NB4 (cell line): Measurements from ENCODE around the gene GLCE.

Experiments
- DNase-seq: peaks from one replicate; pipeline ENCODE4 v3.0.0; 2010; ENCODE audit warnings: low read depth
- H3K4me3 ChIP-seq: one replicate; pipeline ENCODE4 v1.5.1; 2011; ENCODE audit warnings: mild to moderate bottlenecking, low read depth, low read length, moderate library complexity
- MYC ChIP-seq: IDR thresholded peaks from 2 replicates; pipeline ENCODE4 v1.6.1; 2011; ENCODE audit warnings: low read depth, low read length
- POLR2A ChIP-seq: IDR thresholded peaks from 2 replicates; pipeline ENCODE4 v1.6.1; 2011; ENCODE audit warnings: mild to moderate bottlenecking; ENCODE audit not compliant: insufficient read length; ENCODE audit errors: extremely low read depth
- TF ChIP-seq, protein P1 (sequence below): IDR thresholded peaks from one replicate; pipeline ENCODE4 v1.5.1; 2012; ENCODE audit warnings: low read depth, low read length
- TF ChIP-seq, protein P2 (sequence below): IDR thresholded peaks from 2 replicates; pipeline ENCODE4 v1.6.1; 2011; ENCODE audit warnings: low read depth, low read length

GLCE gene

DNA sequence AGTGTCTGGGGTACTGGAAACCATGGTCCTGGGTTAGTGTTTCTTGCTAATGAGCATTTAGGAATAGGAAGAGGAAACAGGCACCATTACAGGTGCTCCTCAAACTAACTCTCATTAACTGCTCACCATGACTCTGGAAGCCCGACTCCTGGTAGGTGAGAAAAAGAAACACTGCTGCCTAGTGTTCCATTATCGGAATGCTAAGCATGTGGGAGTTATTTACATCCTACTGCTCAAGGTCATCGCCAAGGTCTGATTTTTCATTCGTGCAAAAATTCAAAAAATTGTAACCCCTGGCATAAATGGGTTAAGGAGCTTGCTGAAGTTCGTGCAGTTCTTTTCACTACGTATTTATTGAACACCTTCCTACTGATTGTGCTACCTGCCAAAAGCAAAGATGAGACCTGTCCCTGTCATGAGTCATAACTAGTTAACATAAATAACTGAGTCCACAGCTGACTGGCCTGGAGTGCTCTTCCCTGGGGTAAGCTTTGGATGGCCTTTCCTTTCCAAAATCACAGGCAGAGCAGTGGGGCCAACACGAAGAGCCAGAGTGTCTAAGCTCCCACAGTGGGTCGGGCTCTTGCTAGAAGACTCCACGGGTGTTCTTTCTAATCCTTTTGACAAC is 115.6 kb downstream of the GLCE start:
- TF ChIP-seq POLR2A (no peak), MYC (no peak)
- TF ChIP-seq, protein P1, sequence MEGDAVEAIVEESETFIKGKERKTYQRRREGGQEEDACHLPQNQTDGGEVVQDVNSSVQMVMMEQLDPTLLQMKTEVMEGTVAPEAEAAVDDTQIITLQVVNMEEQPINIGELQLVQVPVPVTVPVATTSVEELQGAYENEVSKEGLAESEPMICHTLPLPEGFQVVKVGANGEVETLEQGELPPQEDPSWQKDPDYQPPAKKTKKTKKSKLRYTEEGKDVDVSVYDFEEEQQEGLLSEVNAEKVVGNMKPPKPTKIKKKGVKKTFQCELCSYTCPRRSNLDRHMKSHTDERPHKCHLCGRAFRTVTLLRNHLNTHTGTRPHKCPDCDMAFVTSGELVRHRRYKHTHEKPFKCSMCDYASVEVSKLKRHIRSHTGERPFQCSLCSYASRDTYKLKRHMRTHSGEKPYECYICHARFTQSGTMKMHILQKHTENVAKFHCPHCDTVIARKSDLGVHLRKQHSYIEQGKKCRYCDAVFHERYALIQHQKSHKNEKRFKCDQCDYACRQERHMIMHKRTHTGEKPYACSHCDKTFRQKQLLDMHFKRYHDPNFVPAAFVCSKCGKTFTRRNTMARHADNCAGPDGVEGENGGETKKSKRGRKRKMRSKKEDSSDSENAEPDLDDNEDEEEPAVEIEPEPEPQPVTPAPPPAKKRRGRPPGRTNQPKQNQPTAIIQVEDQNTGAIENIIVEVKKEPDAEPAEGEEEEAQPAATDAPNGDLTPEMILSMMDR = no peak
- TF ChIP-seq, protein P2, sequence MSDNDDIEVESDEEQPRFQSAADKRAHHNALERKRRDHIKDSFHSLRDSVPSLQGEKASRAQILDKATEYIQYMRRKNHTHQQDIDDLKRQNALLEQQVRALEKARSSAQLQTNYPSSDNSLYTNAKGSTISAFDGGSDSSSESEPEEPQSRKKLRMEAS = no peak
- no peak overlapping the region for H3K4me3 ChIP-seq
- no peak for DNase-seq

DNA sequence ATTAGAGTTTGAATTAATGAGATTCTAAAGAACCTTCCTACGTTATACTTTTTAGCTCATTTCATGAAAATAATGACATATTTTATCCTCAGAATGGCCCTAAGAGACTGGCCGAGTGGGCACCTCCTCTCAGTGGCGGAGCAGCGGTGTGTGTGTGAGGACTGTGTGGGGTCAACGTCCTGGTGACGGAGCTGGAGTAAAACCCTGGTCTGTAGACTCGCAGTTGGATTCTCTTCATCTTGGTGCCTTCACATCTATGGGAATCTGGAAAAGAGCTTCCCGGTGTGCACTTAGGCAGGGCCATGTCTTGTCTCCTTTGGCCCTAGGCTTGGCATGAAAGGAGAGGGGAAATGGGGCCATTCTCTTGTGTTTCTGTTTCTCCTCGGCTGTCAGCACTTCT is 116.9 kb downstream of the GLCE start:
- TF ChIP-seq MYC (no peak), POLR2A (no peak)
- TF ChIP-seq, protein P1 = no peak
- TF ChIP-seq, protein P2 = no peak
- H3K4me3 ChIP-seq = no peak overlapping the region
- DNase-seq = no peak

DNA sequence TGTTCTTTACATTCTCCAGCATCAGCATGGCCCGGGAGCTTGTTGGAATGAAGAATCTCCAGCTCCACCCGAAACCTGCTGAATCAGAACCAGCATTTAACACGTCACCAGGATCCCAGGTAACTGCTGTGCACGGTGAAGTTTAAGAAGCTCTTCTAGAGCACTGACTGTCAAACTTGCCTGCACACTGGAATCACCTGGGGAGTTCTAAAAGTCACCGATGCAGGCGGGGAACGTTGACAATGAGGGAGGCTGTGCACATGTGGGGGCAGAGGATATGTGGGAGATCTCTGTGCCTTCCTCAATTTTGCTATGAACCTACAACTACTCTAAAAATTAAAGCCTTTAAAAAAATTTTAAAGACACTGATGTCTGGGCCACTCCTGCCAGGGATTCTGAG is 119.2 kb downstream of the GLCE start:
- no peak overlapping the region for H3K4me3 ChIP-seq
- DNase-seq = no peak
- no peak for TF ChIP-seq MYC
- TF ChIP-seq, protein P1 = no peak
- no peak for TF ChIP-seq POLR2A
- TF ChIP-seq, protein P2 = no peak

DNA sequence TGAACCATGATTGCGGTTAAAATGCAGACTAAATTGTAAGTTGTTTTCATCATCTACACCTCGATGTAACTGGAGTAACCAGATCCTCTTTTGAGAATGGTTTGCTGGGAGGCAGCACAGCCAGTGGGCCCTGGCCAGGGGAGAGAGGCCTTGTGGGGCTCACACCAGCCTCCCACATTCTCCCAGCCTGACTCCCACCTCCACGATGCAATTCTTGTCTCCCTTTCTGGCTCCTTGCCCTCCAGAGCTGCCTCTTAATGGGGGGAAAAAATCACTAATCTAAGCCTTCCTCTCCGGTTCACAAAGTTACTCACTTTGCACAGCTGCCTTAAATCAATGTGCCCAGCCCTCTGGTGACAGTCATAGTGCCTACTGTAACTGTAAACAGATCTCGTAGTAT is 120.3 kb downstream of the GLCE start:
- TF ChIP-seq POLR2A = no peak
- TF ChIP-seq, protein P1 = no peak
- TF ChIP-seq, protein P2 = no peak
- TF ChIP-seq MYC = no peak
- H3K4me3 ChIP-seq = no peak overlapping the region

DNA sequence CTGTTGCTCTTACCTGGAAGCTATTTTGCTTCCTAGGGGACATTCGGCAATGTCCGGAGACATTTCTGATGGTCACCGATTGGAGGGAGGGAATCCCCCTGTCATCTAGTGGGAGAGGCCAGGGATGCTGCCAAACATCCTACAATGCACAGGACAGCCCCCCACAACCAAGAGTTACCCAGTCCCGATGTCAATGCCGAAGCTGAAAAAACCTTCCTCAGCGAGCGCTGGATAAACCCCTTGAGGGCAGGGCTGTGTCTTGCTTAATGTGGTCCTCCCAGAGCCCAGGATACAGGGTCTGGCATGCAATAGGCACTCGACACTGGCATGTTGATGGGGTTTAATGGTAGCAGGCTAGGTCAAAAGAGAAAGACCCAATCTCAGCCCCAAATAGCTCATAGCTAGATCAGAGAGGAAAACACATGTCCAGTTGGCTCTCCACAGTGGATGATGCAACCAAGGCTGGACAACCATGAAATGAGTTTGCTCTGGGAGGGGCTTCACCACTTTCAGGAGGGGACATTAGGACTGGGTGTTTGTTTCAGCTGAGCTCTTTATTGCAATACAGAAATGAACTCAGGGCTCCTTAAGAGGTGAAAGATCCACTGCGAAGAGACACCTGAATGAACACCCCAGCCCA is 121.8 kb downstream of the GLCE start:
- H3K4me3 ChIP-seq = no peak overlapping the region
- no peak for TF ChIP-seq POLR2A
- TF ChIP-seq, protein P2 = no peak
- TF ChIP-seq MYC = no peak
- TF ChIP-seq, protein P1 = no peak
- no peak for DNase-seq

More for the DNA sequence above, 120.3 kb downstream of the GLCE start:
- no peak for DNase-seq
